ENCODE data around the gene ZFAND3. TPM values are rescaled to one million over a fixed set of nuclear protein-coding genes. Genes with fewer than 3 reads are reported as not detected.

The ZFAND3 gene
- total and polyA plus RNA-seq, 9 donors, result 16.6 to 220 (median 51.9) TPM

DNA sequence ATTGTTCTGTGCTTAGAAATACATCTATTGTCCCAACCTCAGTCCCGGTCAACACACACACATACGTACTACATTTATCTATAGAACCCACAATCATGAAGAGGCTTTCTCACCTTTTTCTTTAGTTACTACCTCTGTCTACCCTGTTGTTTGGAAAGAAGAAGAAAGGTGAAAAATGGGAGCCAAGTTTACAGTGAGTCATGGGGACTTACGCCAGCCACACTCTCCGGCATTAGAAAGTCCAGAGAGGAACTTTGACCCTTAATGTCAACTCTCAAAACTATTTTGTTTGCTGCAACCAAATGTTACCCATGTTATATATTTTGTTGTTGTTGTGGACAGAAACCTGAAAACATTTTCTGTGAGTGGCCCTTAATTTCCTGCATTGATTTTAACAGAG, 259.1 kb downstream of the ZFAND3 start:
- TF ChIP-seq POLR2A (IDR thresholded peaks at IDR 0.05), result no peak
- 89 to 91% (median 91%) methylated on average over 4 of the region's 4 CpGs for WGBS, 3 donors
- no peak overlapping the region for H3K27ac ChIP-seq

DNA sequence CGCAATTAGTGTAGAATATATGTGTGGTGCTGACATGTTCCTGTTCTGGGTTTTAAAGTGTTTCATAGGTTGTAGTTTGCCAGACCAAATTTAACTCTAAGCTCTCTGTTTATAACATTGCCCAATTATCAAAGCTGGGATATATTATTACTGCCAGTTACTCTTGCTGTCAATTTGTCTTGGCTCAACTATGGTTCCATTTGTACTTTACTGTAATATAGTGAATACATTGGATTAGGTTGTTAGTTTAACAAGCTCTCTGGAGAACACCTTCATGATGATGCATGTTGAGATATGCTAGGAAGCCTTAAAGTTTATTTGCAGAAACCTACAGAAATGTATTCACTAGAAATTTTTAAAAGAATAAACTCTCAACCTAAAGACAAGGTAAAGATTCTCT, 259.6 kb downstream of the ZFAND3 start:
- 97 to 100% (median 97%) methylated on average over 1 of the region's 1 CpG for WGBS, 3 donors
- Histone ChIP-seq H3K27me3 (no peaks in the 10 kb centered on the region), H3K4me3 (no peak overlapping the region), H3K36me3 (no peaks in the 10 kb centered on the region), H3K9me3 (no peaks in the 10 kb centered on the region), H3K27ac (no peak overlapping the region), H3K4me1 (ENCODE audit: insufficient read depth) (peaks cover 2% of the 10 kb centered on the region)
- intact Hi-C loops (cut with DNase I), result no loop called here
- TF ChIP-seq, protein P1, sequence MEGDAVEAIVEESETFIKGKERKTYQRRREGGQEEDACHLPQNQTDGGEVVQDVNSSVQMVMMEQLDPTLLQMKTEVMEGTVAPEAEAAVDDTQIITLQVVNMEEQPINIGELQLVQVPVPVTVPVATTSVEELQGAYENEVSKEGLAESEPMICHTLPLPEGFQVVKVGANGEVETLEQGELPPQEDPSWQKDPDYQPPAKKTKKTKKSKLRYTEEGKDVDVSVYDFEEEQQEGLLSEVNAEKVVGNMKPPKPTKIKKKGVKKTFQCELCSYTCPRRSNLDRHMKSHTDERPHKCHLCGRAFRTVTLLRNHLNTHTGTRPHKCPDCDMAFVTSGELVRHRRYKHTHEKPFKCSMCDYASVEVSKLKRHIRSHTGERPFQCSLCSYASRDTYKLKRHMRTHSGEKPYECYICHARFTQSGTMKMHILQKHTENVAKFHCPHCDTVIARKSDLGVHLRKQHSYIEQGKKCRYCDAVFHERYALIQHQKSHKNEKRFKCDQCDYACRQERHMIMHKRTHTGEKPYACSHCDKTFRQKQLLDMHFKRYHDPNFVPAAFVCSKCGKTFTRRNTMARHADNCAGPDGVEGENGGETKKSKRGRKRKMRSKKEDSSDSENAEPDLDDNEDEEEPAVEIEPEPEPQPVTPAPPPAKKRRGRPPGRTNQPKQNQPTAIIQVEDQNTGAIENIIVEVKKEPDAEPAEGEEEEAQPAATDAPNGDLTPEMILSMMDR (IDR thresholded peaks at IDR 0.05), result no peak
- TF ChIP-seq EP300 (IDR thresholded peaks at IDR 0.05), result no peak
- no peak for TF ChIP-seq POLR2A (IDR thresholded peaks at IDR 0.05)
- DNase-seq, result no peak

More for the DNA sequence above, 259.1 kb downstream of the ZFAND3 start:
- Histone ChIP-seq H3K36me3 (no peaks in the 10 kb centered on the region), H3K9me3 (no peaks in the 10 kb centered on the region), H3K27me3 (no peaks in the 10 kb centered on the region), H3K4me3 (no peak overlapping the region), H3K4me1 (ENCODE audit: insufficient read depth) (peaks cover 2% of the 10 kb centered on the region)
- intact Hi-C loops (cut with DNase I), result no loop called here
- DNase-seq, result no peak

DNA sequence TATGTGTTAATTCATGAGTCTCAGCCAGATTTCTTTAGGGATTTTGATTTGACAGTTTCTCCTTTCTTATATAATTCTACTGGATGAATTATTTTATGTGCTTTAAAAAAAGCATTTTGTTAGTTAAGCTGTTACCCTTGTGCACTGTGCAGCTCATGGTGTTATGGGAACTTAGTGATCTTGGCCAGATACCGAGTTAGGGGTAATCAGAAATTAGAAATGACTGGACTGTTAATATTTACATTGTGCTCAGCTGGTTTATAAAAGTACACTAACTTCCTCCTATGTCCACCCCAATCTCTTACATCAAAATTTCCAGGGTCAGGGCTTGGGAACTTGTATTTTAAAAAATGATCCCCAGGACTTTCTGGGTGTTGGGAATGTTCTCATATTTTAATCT, 260.0 kb downstream of the ZFAND3 start:
- 58 to 62% (median 60%) methylated on average over 1 of the region's 1 CpG for WGBS, 3 donors
- no peak for DNase-seq
- TF ChIP-seq, protein P1 (IDR thresholded peaks at IDR 0.05), result no peak
- TF ChIP-seq POLR2A (IDR thresholded peaks at IDR 0.05) (no peak), EP300 (IDR thresholded peaks at IDR 0.05) (no peak)

DNA sequence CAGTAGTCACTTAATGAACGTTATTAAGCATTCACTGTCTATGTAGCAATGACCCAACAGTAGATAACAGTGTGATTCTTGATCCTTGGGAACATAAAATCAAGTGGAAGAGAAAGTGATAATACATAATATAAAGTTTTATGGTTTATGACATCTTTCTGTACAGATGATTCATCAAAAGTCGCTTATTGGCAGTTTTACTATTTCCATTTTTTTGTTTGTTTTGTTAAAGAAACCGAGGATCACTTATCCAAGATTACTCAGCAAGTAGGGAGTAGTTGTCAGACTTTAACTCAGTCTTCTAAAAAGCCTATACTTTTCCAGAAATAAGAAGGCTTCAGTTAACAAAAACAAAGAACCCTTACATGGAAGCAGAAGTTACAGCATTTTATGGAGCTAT, 260.8 kb downstream of the ZFAND3 start:
- DNase-seq, result no peak
- H3K27ac ChIP-seq, result no peak overlapping the region
- TF ChIP-seq POLR2A (IDR thresholded peaks at IDR 0.05) (no peak), EP300 (IDR thresholded peaks at IDR 0.05) (no peak)
- TF ChIP-seq, protein P1 (IDR thresholded peaks at IDR 0.05), result no peak
- no peaks in the 10 kb centered on the region for H3K27me3 ChIP-seq
- H3K4me1 ChIP-seq (ENCODE audit: insufficient read depth), result peaks cover 2% of the 10 kb centered on the region
- intact Hi-C loops (cut with DNase I), result no loop called here
- no peaks in the 10 kb centered on the region for H3K9me3 ChIP-seq
- WGBS, 3 donors, result 63 to 76% (median 72%) methylated on average over 3 of the region's 3 CpGs
- no peak overlapping the region for H3K4me3 ChIP-seq
- no peaks in the 10 kb centered on the region for H3K36me3 ChIP-seq

More for the DNA sequence above, 260.0 kb downstream of the ZFAND3 start:
- intact Hi-C loops (cut with DNase I), result no loop called here
- no peaks in the 10 kb centered on the region for H3K9me3 ChIP-seq
- peaks cover 2% of the 10 kb centered on the region for H3K4me1 ChIP-seq (ENCODE audit: insufficient read depth)
- no peak overlapping the region for H3K4me3 ChIP-seq
- H3K27ac ChIP-seq, result no peak overlapping the region
- no peaks in the 10 kb centered on the region for H3K27me3 ChIP-seq
- no peaks in the 10 kb centered on the region for H3K36me3 ChIP-seq

DNA sequence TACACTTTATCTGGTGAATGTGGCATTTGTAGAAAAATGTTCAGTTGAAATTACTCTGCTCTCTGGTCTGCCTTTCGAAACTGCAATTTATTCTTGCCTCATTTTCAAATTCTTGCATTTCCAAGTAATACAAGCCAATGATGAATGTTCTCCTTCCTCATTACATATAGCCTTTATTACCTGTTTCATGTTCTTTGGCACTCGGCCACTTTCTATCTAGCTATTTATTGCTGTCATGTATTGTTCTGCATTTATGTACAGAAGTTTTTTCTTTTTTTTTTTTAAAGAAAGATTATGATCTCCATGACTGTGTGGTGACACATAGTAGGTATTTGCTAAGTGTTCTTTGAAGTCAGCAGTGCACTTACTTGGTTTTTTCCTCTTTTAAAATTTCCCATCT, 261.4 kb downstream of the ZFAND3 start:
- intact Hi-C loops (cut with DNase I), result no loop called here
- DNase-seq, result no peak
- Histone ChIP-seq H3K36me3 (no peaks in the 10 kb centered on the region), H3K27me3 (no peaks in the 10 kb centered on the region), H3K9me3 (no peaks in the 10 kb centered on the region), H3K27ac (no peak overlapping the region), H3K4me3 (no peak overlapping the region), H3K4me1 (ENCODE audit: insufficient read depth) (peaks cover 2% of the 10 kb centered on the region)
- 89 to 92% (median 90%) methylated on average over 2 of the region's 2 CpGs for WGBS, 3 donors
- TF ChIP-seq POLR2A (IDR thresholded peaks at IDR 0.05) (no peak), EP300 (IDR thresholded peaks at IDR 0.05) (no peak)
- TF ChIP-seq, protein P1 (IDR thresholded peaks at IDR 0.05), result no peak
